Measurements from ENCODE around the gene BASP1. TPM values are rescaled to one million over a fixed set of nuclear protein-coding genes. Genes with fewer than 3 reads are reported as not detected.

Gene BASP1
- total RNA-seq, 4 donors from 2014 or later, result 19.8 to 53.9 (median 32.5) TPM

DNA sequence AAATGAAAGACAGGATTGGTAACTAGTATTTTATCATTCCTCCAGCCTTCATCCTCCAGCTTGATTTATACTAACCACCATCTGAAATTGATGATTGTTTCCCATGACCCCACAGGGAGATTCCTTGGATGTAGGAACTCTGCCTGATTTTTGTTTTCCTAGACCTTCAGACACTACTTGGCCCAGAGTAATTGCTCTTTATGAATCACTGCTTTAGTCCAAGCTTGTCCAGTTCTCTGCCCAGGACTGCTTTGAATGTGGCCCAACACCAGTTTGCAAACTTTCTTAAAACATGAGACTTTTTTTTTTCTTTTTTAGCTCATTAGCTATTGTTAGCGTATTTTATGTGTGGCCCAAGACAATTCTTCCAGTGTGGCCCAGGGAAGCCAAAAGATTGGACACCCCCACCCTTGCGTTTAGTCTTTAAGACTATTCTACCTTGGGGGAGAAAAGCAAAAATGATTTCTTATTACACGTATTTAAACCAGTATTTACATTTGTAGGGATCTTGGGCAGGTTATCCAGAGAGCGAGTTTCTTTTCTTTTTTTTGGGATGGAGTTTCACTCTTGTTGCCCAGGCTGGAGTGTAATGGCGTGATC lies 18.4 kb downstream of the BASP1 start:
- DNase-seq (ENCODE audit: low spot score), result no peak
- ATAC-seq (ENCODE audit: low FRiP score), result no peak
- TF ChIP-seq, protein P1, sequence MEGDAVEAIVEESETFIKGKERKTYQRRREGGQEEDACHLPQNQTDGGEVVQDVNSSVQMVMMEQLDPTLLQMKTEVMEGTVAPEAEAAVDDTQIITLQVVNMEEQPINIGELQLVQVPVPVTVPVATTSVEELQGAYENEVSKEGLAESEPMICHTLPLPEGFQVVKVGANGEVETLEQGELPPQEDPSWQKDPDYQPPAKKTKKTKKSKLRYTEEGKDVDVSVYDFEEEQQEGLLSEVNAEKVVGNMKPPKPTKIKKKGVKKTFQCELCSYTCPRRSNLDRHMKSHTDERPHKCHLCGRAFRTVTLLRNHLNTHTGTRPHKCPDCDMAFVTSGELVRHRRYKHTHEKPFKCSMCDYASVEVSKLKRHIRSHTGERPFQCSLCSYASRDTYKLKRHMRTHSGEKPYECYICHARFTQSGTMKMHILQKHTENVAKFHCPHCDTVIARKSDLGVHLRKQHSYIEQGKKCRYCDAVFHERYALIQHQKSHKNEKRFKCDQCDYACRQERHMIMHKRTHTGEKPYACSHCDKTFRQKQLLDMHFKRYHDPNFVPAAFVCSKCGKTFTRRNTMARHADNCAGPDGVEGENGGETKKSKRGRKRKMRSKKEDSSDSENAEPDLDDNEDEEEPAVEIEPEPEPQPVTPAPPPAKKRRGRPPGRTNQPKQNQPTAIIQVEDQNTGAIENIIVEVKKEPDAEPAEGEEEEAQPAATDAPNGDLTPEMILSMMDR (IDR thresholded peaks at IDR 0.05), result no peak

DNA sequence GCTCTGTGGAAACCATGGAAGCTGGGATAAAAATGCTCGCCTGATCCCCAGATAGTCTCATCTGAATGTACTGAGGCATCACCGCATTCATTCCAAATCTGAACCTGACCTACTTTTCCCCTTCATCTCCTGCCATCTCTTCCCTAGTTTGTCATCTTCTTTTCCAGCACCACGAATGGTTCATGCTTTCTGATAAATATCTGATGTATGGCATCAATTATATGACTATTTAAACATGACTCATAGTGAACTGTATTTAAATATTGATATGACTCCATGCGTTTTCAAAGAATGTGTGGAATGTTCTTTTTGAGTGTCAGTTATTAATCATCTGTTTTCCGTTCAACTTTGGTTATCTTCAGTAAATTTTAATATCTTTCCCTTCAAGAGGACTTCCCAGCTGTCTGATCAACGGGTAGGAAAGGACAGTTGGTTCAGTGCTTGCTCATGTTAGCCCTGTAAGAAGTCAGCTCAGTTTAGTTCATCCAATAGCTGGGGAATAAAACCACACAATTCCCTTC lies 21.1 kb downstream of the BASP1 start:
- no peak for DNase-seq (ENCODE audit: low spot score)
- peak; percentile 43 for ATAC-seq (ENCODE audit: low FRiP score)
- TF ChIP-seq, protein P1 (IDR thresholded peaks at IDR 0.05), result no peak

DNA sequence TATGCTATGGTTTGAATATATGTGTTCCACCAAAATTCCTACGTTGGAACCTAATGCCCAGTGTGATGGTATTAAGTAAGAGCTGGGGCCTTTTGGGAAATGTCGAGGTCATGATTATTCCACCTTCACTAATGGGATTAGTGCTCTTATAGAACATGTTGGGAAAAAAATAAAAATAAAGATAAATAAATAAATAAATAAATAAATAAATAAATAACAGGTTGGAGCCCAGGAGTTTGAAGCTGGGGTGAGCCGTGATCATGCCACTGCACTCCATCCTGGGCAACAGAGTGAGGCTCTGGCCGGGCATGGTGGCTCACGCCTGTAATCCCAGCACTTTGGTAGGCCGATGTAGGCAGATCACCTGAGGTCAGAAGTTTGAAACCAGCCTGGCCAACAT lies 22.5 kb downstream of the BASP1 start:
- DNase-seq (ENCODE audit: low spot score) (no peak), ATAC-seq (ENCODE audit: low FRiP score) (no peak)
- TF ChIP-seq, protein P1 (IDR thresholded peaks at IDR 0.05), result no peak

DNA sequence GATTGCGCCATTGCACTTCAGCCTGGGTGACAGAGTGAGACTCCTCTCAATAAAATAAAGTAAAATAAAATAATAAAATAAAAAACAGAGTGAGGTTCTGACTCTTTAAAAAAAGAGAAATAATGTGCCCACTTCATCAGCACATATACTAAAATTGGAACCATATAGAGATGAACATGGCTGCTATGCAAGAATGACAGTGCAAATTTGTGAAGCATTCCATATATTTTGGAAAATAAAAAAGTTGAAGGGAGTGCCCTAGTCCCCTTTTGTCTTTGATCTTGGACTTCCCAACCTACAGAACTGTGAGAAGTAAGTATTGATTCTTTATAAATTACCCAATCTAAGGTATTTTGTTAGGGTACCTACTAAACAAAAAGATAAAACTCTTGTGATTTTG lies 23.1 kb downstream of the BASP1 start:
- DNase-seq (ENCODE audit: low spot score) (no peak), ATAC-seq (ENCODE audit: low FRiP score) (no peak)
- TF ChIP-seq, protein P1 (IDR thresholded peaks at IDR 0.05), result no peak

DNA sequence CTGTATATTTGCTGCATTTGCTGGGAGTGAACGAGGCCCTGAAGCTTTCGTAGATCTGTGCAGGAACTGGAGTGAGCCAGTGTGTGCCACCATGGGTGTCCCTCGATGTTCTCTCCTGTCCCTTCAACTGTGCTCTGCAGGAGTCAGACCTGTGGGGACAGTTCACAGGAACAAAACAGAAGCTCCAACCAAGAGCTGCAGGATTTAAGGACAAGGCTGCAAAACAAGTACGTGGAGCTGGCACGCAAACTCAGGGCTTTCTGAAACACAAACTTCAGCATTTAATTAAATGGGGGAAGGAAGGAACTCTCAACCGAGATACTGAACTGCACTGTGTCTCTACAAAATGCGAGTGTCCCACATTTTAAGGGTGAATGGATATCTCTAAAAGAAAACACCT lies 24.2 kb downstream of the BASP1 start:
- no peak for ATAC-seq (ENCODE audit: low FRiP score)
- DNase-seq (ENCODE audit: low spot score), result no peak
- TF ChIP-seq, protein P1 (IDR thresholded peaks at IDR 0.05), result no peak

DNA sequence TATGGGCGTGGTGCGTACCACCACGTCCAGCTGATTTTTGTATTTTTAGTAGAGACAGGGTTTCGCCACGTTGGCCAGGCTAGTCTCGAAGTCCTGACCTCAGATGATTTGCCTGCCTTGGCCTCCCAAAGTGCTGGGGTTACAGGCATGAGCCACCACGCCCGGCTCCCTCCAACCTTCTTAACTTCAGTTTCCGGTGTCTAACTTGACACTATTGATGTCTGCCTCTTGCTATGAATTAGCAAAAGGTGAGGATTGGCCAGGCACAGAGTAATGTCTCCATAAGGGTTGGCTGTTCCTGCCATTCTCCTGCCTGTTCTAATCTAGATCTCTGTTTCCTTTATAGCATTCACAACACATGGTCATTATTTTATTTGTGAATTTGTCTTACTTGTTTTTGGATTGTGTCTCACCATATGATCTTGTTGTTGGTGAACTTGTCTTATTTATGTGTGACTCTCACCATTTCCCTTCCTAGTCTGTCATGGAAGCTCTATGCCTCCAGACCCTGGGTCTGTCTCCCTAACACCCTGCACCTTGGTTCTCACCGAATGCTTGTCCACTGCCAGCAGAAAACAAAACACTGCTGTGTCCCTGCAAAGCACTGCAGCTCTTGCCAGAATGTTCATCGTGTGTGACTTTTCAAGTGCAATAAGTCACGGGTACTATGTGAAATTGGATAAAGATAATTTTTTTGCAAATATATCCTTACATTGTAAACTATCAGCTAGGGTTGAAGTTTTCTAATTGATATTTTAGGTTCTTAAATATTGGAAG lies 26.0 kb downstream of the BASP1 start:
- TF ChIP-seq, protein P1 (IDR thresholded peaks at IDR 0.05), result no peak
- DNase-seq (ENCODE audit: low spot score), result no peak
- no peak for ATAC-seq (ENCODE audit: low FRiP score)

Data from omental fat pad (tissue), 4 donors.